ENCODE results near the gene PACRGL. TPM values are rescaled to one million over a fixed set of nuclear protein-coding genes. Genes with fewer than 3 reads are reported as not detected.

PACRGL gene
- total RNA-seq, 1 donor from 2014 or later: 25.0 TPM

- Histone ChIP-seq H3K4me3 (ENCODE audit: low read depth, low read length) (no peak overlapping the region), H3K36me3 (ENCODE audit: control insufficient read depth, insufficient read depth, low read length) (no peaks in the 10 kb centered on the region), H3K27me3 (ENCODE audit: control insufficient read depth, insufficient read depth, low read length) (no peaks in the 10 kb centered on the region)
- DNase-seq (ENCODE audit: low read depth): no peak
- FAIRE-seq: no peak
- TF ChIP-seq CTCF (IDR thresholded peaks at IDR 0.05; ENCODE audit: insufficient read depth, low read length, severe bottlenecking): no peak
These were observed 3.4 kb upstream of the PACRGL start for GRCh38 chr4:20696815-20697214.

- Histone ChIP-seq H3K4me3 (ENCODE audit: low read depth, low read length) (no peak overlapping the region), H3K27me3 (ENCODE audit: control insufficient read depth, insufficient read depth, low read length) (no peaks in the 10 kb centered on the region), H3K36me3 (ENCODE audit: control insufficient read depth, insufficient read depth, low read length) (no peaks in the 10 kb centered on the region)
- TF ChIP-seq CTCF (IDR thresholded peaks at IDR 0.05; ENCODE audit: insufficient read depth, low read length, severe bottlenecking): no peak
- DNase-seq (ENCODE audit: low read depth) (peak; percentile 60), FAIRE-seq (no peak)
These were observed 1.9 kb upstream of the PACRGL start for GRCh38 chr4:20698382-20698781.

GRCh38 chr4:20698820-20699219 is 1.4 kb upstream of the PACRGL start:
- no peak for FAIRE-seq
- no peak overlapping the region for H3K4me3 ChIP-seq (ENCODE audit: low read depth, low read length)
- no peaks in the 10 kb centered on the region for H3K36me3 ChIP-seq (ENCODE audit: control insufficient read depth, insufficient read depth, low read length)
- no peaks in the 10 kb centered on the region for H3K27me3 ChIP-seq (ENCODE audit: control insufficient read depth, insufficient read depth, low read length)
- DNase-seq (ENCODE audit: low read depth): no peak
- TF ChIP-seq CTCF (IDR thresholded peaks at IDR 0.05; ENCODE audit: insufficient read depth, low read length, severe bottlenecking): no peak

DNA sequence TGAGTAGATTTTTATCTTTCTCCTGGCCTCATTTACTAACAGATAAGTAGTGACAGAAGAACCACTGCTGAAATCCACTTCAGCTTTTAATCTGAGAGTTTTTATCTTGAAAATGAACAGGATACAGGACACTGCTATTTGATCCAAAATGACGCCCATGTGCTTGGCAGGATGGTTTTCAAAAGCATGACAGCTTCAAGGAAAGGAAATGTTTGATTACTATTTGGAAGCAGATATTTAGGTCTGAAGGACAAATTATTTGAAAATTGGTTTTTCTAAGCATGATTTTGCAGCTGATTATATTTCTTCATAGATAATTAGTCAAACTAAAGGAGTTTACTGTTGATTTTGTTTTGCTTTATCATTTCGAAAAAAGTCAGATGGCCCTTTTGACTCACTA is 11.1 kb downstream of the PACRGL start:
- H3K36me3 ChIP-seq (ENCODE audit: control insufficient read depth, insufficient read depth, low read length): peaks cover 3% of the 10 kb centered on the region

DNA sequence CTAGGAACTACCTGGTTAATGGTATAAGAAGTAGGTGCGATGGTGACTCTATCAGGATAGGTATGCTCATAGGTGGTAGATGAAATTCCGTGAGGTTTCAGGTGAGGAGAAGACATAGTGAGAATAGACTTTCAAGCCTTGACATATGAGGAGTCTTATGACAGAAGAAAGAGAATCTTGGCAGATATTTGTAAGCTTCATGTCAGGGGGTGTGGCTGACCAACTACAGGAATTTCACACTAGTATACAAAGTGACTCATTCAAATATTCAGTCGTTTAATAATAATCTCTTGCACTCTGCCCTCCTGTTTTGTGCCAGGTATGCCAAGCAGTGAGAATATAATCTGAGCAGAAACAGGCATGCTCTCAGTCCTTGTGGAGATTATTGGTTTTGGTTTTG is 22.8 kb downstream of the PACRGL start:
- FAIRE-seq: no peak
- H3K4me3 ChIP-seq (ENCODE audit: low read depth, low read length): no peak overlapping the region
- no peak for TF ChIP-seq CTCF (IDR thresholded peaks at IDR 0.05; ENCODE audit: insufficient read depth, low read length, severe bottlenecking)
- no peaks in the 10 kb centered on the region for H3K27me3 ChIP-seq (ENCODE audit: control insufficient read depth, insufficient read depth, low read length)
- peaks cover 3% of the 10 kb centered on the region for H3K36me3 ChIP-seq (ENCODE audit: control insufficient read depth, insufficient read depth, low read length)
- peak; percentile 65 for DNase-seq (ENCODE audit: low read depth)

More for the DNA sequence above, 11.1 kb downstream of the PACRGL start:
- DNase-seq (ENCODE audit: low read depth) (no peak), FAIRE-seq (no peak)
- TF ChIP-seq CTCF (IDR thresholded peaks at IDR 0.05; ENCODE audit: insufficient read depth, low read length, severe bottlenecking): no peak
- Histone ChIP-seq H3K4me3 (ENCODE audit: low read depth, low read length) (no peak overlapping the region), H3K27me3 (ENCODE audit: control insufficient read depth, insufficient read depth, low read length) (no peaks in the 10 kb centered on the region)

- TF ChIP-seq CTCF (IDR thresholded peaks at IDR 0.05; ENCODE audit: insufficient read depth, low read length, severe bottlenecking): no peak
- H3K36me3 ChIP-seq (ENCODE audit: control insufficient read depth, insufficient read depth, low read length): peaks cover 3% of the 10 kb centered on the region
- DNase-seq (ENCODE audit: low read depth) (no peak), FAIRE-seq (no peak)
- no peak overlapping the region for H3K4me3 ChIP-seq (ENCODE audit: low read depth, low read length)
- H3K27me3 ChIP-seq (ENCODE audit: control insufficient read depth, insufficient read depth, low read length): no peaks in the 10 kb centered on the region
These were observed 23.2 kb downstream of the PACRGL start for GRCh38 chr4:20723463-20723862.
